NCI-H69 (cell line): ENCODE measurements around the gene BPGM.
"Not testable (repeated sequence)": the region's sequence is repeated elsewhere in the genome, so short reads cannot be mapped to it uniquely, and the experiment has no call there.

Experiments
- DNase-seq: peaks from one replicate; lab custom pipeline; 2025; lab: John Stamatoyannopoulos, UW

BPGM gene

DNA sequence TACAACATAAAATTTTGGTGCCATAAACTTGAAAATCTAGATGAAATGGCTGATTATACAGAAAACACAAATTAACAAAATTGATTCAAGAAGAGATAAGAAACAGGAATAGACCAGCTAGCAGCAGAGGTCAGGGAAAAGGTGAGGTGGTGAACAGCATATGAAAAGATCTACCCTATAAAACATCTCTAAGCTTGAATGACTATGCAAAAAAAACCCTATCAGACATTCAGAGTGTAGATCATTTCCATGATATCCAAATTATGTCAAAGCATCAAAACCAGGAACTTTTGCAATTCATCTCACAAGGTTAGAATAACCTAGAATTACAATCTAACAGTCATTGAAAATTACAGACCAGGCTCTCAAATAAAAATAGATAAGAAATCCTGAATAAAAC lies 14.6 kb upstream of the BPGM start:
- DNase-seq = no peak

GRCh38 chr7:134632937-134633540 lies 13.6 kb upstream of the BPGM start:
- DNase-seq = peak; percentile 43

- DNase-seq = no peak
Measured at GRCh38 chr7:134636008-134636449, 10.6 kb upstream of the BPGM start.

DNA sequence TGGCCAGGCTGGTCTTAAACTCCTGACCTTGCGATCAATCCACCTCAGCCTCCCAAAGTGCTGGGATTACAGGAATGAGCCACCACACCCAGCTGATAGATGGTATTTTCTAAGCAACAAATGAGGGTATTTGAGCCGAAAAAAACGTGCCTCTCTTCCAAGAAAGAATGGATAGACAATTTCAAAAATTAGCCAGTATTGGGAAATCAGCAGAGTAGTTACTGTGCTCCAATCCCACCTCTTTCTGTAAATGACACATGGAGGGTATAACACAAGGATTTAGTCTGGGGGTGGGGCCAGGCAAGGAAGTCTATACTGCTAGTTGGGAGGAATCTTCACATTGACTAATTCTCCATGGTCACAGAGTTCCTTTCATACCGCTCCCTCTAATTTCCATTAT lies 9.2 kb upstream of the BPGM start:
- DNase-seq = no peak

DNA sequence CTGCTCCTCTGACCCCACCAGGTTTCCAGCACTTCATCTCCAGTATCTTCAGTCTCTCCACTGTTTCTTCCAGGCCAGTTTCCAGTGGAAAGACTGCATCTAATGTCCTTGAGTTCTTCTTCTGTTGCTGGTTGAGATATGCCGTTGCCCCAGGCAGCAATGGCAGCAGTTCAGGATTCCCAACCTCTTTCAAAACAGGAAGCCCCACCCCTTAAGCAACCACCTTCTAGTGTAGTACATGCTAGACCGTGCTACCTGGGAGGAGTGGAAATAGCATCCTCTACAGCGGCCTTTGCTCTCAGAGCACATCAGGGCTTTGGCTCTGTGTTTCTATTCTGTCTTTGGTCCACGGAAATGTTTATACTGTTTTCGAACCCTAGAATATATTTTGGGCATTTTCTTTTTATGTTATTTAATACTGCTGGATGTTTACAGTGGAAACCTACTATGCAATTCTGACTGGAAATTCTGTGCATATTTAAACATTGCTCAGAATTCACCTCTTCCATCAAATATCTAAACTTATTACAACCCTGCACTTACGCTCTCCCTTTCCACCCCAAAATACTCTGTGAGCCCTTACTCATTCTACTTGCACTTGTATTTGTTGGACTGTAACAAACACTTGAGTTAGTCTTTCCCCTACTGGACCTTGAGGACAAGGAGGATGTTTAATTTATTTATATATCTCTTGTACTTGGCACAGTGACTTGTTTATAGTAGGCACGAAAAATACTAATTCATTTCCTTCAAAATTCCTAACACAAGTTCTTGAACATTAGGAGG lies 8.5 kb upstream of the BPGM start:
- no peak for DNase-seq

- DNase-seq = no peak
Measured at GRCh38 chr7:134639061-134639460, 7.6 kb upstream of the BPGM start.

GRCh38 chr7:134639683-134640279 lies 6.9 kb upstream of the BPGM start:
- no peak for DNase-seq

DNA sequence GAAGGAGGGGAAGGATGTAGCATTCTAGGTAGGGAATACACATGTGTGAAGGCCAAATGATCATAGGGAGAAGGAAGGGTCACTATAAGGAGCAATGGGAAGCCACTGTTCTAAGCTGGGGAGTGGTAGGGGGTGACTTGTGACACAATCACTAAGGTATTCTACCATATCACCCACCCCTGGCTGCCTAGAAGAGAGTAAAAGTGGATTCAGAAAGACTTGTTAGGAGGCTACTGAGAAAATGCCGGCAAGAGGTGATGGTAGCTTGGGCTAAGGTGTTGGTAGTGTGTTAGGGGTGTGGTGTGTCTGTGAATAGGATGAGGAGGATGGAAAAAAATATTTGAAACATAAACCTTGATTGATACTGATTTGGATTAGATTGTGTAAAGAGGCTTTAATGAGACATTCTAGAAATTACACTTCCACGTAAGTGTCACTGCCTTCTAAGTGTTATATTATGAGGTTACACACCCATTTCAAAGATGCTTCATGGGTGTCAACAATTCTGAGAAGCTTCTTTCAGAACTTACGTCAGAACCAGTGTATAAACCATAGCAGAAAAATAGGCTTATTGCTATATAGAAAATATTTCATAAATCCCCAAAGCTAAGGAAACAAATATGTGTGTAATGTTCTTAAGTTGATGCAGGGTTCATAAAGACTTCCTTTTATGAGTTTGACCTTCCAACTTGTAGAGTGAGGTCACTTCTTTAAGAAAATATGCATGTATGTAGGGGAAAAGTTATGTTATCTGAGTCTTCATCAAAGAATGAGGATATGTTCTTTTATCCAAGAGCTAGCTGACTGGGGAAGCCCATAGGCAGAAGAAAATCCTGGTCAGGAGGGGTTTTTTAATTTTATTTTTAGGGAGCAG lies 5.6 kb upstream of the BPGM start:
- no peak for DNase-seq

- DNase-seq = not testable (repeated sequence)
Measured at GRCh38 chr7:134641981-134642380, 4.7 kb upstream of the BPGM start.

DNA sequence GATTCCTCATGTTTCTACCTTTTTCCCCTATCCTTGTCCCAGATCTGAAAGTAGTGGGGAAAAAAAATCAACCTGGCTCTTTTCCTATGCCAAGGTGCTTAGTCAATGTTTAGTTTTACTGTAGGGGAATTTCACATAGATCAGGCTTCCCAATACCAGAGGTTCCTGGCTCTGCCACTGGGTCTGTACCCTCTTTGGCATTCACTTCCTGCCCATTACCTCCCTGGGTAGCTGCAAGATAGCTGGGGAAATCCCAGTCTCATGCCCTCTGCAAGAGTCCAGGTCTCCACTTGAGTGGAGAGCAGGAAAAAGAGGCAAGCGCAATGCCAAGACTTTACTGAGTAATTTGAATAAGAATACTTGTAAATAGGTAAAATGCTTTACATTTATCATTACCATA lies 3.5 kb upstream of the BPGM start:
- DNase-seq = no peak

GRCh38 chr7:134645478-134645877 lies 1.2 kb upstream of the BPGM start:
- DNase-seq = no peak

DNA sequence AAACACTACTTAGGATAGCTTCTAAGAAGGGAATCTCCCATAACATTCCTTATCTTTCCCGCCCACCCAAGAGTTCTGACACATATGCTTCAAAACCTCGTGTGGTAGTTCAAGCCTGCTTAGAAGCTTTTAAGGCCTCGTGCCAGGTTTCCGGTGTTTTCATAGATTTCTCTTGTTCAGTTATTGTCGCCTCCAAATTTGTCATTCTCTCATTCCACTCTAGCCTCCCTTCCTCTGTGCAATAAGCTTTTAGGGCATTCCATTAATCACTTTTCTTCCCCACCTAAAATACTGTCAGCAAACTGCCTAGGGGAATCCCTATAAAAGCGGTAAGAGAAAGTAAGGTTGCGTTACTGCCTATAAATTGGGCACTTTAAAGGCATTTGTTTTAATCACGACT lies 718 bp upstream of the BPGM start:
- peak; percentile 36 for DNase-seq

- DNase-seq = no peak
Measured at GRCh38 chr7:134648456-134648855, 1.8 kb downstream of the BPGM start.

DNA sequence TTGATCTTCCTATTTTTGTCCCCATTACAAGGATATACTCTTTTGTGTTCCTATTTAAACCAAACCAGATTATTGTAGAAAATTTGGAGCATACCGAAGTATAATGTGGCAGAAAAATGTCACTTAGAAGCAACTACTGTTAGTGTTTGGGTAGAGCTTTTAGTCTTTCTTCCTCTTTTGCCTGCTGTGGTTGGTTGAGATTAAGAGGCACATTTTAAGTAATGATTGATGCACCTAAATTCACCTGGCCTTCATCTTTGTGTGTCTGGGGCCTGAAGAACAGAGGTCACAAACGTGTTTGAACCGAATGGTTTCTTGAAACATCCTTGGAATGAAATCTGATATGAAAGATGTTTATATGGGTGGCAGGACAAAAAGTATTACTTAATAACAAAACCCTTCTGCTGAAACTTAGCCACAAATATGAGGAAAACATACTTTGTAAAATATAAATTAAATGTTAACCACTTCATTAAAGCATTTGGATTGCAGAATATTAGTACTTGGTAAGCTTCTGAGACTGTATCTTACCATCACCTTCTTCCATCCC lies 2.6 kb downstream of the BPGM start:
- DNase-seq = no peak

DNA sequence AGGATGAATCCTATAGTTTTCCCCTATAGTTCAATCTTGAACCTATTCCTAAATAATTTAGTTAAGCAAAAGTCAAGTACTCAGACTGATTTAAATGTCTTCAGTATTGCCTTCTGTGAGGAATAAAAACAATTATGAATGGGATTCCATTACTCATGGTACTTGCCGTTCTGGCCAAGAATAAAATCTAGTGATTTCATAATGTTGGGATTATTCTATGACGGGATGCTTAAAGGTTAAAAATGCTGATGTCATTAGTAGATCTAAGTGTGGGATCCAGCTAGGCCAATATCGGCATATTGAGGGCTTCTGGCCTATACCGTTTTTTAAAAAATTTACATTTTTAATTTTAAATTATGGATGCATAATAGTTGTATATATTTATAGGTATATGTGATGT lies 5.3 kb downstream of the BPGM start:
- no peak for DNase-seq

DNA sequence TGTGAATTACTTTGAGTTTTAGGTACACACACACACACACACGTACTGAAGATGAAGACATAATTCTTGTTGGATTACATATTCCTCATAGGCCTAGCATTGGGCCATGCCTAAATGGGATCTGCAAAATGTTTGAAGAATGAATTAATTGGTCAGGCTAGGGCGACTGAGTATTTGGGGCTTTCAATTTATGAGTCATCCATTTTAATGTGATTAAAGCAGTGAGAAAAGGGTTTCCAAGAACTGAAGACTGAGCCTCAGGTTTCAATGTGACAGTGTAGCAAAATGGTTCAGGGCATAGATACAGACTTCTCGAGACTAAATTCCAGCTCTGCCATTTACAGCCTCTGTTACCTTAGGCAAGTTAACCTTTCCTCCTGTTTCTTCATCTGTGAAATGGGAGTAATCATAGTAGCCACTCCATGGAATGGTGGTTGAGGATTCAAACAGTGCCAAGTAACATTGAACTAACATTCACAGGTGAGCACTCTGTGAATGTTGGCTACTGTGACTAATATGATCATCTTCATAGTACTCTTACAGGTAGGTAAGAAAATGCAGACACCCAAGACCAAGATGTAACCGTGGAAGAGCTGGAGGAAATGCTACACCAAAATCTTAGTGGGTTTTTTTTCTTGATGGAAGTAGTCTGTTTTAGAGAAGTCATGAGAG lies 7.6 kb downstream of the BPGM start:
- no peak for DNase-seq

DNA sequence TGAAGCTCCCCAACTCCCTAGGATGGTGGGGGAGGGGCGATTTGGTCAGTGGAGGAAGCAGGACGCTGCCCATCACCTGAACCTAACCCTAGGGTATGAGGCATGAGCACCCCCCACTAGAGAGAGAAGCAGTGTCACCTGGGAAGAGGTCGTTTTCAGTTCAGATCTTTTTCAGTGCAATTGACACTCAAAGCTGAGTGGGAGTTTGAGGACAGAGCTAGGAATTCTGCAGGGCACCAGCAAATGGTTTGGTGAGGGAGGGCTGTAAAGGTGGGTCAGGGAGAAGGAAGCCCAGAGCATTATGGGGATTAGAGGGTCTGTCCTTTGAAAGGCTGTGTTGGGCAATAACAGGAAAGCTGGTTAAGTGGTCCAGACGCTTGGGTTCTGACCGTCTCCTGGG lies 10.9 kb downstream of the BPGM start:
- DNase-seq = no peak

GRCh38 chr7:134660242-134660785 lies 13.7 kb downstream of the BPGM start:
- no peak for DNase-seq

GRCh38 chr7:134660961-134661376 lies 14.3 kb downstream of the BPGM start:
- no peak for DNase-seq

GRCh38 chr7:134662166-134662870 lies 15.7 kb downstream of the BPGM start:
- no peak for DNase-seq

DNA sequence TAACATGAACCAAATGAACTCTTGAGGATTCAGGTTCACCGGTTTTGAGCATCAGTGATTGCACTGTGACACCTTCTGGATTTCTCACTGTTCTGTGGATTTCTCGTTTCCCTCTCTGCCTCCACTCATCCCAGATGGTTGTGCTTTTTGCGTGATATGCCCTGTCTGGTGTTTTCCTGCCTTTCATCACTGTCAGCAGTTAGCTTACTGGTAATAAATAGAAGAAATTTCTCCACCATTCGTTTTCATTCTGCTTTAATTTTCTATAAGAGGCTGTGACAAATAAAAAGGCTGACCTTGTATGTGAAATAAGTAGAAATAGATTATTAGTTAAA lies 16.2 kb downstream of the BPGM start:
- no peak for DNase-seq
